ENCODE results near the gene ALDH4A1.

DNA sequence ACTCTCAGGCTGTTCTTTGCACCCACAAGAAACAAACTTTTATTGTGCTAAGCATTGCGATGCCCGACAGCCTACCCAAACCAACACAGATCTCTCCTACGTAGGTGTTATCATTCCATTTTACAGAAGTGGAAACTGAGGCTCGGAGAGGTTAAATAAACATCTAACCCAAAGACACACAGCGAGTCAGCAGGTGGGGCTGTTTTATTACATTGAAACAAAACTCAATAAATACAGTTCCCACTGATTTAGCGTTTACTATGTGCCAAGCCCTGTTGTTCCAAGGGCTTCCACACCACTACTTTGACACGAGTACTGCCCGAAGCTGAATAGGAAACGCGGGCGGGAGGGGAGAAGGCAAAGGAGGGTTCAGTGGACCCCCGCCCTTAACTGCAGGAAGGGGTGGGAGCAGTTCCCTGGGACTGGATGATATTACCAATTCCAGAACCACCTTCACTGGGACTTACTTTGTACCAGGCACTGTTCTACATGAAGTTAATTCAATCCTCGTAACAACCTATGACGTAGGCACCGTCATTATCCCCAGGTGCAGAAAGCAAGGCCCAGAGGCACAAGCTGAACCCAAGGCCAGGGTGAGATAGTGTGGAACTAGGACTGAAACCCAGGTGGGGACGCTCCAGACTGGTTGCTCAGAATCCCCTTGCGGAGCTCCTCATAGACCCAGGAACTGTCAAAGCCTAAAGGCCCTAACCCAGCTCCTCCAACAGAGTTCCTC is 19.3 kb upstream of the ALDH4A1 start:
- TF ChIP-seq, protein P1, sequence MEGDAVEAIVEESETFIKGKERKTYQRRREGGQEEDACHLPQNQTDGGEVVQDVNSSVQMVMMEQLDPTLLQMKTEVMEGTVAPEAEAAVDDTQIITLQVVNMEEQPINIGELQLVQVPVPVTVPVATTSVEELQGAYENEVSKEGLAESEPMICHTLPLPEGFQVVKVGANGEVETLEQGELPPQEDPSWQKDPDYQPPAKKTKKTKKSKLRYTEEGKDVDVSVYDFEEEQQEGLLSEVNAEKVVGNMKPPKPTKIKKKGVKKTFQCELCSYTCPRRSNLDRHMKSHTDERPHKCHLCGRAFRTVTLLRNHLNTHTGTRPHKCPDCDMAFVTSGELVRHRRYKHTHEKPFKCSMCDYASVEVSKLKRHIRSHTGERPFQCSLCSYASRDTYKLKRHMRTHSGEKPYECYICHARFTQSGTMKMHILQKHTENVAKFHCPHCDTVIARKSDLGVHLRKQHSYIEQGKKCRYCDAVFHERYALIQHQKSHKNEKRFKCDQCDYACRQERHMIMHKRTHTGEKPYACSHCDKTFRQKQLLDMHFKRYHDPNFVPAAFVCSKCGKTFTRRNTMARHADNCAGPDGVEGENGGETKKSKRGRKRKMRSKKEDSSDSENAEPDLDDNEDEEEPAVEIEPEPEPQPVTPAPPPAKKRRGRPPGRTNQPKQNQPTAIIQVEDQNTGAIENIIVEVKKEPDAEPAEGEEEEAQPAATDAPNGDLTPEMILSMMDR (IDR thresholded peaks at IDR 0.05): no peak
- no peak for TF ChIP-seq ZNF121 (CRISPR knock-in tag; IDR thresholded peaks at IDR 0.05)
- TF ChIP-seq, protein P2, sequence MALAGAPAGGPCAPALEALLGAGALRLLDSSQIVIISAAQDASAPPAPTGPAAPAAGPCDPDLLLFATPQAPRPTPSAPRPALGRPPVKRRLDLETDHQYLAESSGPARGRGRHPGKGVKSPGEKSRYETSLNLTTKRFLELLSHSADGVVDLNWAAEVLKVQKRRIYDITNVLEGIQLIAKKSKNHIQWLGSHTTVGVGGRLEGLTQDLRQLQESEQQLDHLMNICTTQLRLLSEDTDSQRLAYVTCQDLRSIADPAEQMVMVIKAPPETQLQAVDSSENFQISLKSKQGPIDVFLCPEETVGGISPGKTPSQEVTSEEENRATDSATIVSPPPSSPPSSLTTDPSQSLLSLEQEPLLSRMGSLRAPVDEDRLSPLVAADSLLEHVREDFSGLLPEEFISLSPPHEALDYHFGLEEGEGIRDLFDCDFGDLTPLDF (CRISPR knock-in tag; IDR thresholded peaks at IDR 0.05): no peak
- TF ChIP-seq, protein P3, sequence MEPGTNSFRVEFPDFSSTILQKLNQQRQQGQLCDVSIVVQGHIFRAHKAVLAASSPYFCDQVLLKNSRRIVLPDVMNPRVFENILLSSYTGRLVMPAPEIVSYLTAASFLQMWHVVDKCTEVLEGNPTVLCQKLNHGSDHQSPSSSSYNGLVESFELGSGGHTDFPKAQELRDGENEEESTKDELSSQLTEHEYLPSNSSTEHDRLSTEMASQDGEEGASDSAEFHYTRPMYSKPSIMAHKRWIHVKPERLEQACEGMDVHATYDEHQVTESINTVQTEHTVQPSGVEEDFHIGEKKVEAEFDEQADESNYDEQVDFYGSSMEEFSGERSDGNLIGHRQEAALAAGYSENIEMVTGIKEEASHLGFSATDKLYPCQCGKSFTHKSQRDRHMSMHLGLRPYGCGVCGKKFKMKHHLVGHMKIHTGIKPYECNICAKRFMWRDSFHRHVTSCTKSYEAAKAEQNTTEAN (CRISPR knock-in tag; IDR thresholded peaks at IDR 0.05): no peak
- TF ChIP-seq, protein P4, sequence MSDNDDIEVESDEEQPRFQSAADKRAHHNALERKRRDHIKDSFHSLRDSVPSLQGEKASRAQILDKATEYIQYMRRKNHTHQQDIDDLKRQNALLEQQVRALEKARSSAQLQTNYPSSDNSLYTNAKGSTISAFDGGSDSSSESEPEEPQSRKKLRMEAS (CRISPR knock-in tag; IDR thresholded peaks at IDR 0.05): no peak
- TF ChIP-seq TEAD4 (CRISPR knock-in tag; IDR thresholded peaks at IDR 0.05): no peak
- TF ChIP-seq TEAD1 (CRISPR knock-in tag; IDR thresholded peaks at IDR 0.05): no peak
